ENCODE results near the gene KCTD10. TPM values are rescaled to one million over a fixed set of nuclear protein-coding genes. Genes with fewer than 3 reads are reported as not detected.

Gene KCTD10
- total RNA-seq, 1 donor from 2014 or later = 61.4 TPM

DNA sequence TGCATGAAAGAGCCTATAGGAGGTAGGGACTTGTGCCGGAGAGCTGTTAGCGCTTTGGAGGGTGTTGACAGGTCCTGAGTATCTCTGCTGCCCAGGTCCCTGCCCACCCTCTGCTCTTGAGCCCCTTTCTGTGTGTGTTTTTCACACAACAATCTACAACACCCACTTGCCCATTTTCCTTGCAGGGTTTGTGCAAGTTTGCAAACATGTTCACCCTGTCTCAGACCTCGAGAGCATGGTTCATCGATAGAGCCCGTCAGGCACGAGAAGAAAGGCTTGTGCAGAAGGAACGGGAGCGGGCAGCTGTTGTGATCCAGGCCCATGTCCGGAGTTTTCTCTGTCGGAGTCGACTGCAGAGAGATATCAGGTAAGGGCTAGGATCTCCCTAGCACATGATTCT lies 6.2 kb upstream of the KCTD10 start:
- ATAC-seq = no peak
- H3K36me3 ChIP-seq = peaks cover 56% of the 10 kb centered on the region
- intact Hi-C loops (cut with DNase I) = no loop called here

DNA sequence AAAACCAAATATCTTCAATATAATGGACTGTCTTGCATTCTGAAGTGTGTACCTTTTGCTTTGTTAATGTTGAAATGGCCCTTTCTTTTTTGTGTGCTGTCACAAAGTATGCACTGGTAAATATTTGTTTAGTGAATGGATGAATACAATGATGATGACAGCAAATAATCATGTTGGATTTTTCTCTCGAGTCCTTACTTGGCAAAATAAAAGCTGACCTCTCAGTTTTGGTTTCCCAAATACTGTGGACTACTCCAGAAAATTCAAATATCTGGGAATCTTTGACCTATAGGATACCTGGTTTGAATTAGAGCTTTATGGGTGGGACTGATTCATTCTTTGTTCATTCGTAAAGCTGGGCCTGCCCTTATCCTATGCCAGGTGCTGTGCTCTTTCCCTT lies 5.8 kb upstream of the KCTD10 start:
- no peak for DNase-seq
- H3K27ac ChIP-seq = no peak overlapping the region
- intact Hi-C loops (cut with DNase I) = no loop called here
- H3K4me3 ChIP-seq = no peak overlapping the region
- peaks cover 11% of the 10 kb centered on the region for H3K4me1 ChIP-seq
- peaks cover 52% of the 10 kb centered on the region for H3K36me3 ChIP-seq
- ATAC-seq = no peak
- TF ChIP-seq, protein P1, sequence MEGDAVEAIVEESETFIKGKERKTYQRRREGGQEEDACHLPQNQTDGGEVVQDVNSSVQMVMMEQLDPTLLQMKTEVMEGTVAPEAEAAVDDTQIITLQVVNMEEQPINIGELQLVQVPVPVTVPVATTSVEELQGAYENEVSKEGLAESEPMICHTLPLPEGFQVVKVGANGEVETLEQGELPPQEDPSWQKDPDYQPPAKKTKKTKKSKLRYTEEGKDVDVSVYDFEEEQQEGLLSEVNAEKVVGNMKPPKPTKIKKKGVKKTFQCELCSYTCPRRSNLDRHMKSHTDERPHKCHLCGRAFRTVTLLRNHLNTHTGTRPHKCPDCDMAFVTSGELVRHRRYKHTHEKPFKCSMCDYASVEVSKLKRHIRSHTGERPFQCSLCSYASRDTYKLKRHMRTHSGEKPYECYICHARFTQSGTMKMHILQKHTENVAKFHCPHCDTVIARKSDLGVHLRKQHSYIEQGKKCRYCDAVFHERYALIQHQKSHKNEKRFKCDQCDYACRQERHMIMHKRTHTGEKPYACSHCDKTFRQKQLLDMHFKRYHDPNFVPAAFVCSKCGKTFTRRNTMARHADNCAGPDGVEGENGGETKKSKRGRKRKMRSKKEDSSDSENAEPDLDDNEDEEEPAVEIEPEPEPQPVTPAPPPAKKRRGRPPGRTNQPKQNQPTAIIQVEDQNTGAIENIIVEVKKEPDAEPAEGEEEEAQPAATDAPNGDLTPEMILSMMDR (IDR thresholded peaks at IDR 0.05) = no peak
- H3K9me3 ChIP-seq = no peaks in the 10 kb centered on the region
- H3K27me3 ChIP-seq (ENCODE audit: low read depth) = no peaks in the 10 kb centered on the region

More for the DNA sequence above, 6.2 kb upstream of the KCTD10 start:
- TF ChIP-seq, protein P1 (IDR thresholded peaks at IDR 0.05) = no peak
- Histone ChIP-seq H3K27ac (no peak overlapping the region), H3K27me3 (ENCODE audit: low read depth) (no peaks in the 10 kb centered on the region), H3K4me1 (peaks cover 7% of the 10 kb centered on the region), H3K9me3 (no peaks in the 10 kb centered on the region), H3K4me3 (no peak overlapping the region)
- no peak for DNase-seq

DNA sequence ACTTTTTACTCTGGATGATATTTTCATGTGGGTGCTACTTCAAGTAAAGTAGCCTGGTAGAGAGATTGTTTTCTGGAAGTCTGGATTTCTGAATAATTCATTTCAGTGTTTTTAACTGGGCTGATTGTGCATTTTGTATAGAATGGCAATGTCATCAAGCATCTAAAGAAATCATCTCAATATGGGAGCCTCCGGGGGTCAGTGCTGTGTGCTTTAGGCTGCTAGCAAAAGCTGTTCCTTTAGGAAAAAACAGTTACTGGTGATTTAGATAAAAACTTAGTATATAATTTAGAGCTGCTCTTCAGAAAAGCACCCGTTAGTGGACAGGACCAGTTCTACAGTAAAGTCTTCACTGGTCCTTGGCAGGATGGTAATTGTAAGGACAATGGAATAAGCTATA lies 5.4 kb upstream of the KCTD10 start:
- intact Hi-C loops (cut with DNase I) = no loop called here
- no peaks in the 10 kb centered on the region for H3K9me3 ChIP-seq
- H3K27ac ChIP-seq = no peak overlapping the region
- DNase-seq (no peak), ATAC-seq (no peak)
- TF ChIP-seq, protein P1 (IDR thresholded peaks at IDR 0.05) = no peak
- H3K36me3 ChIP-seq = peaks cover 48% of the 10 kb centered on the region
- no peaks in the 10 kb centered on the region for H3K27me3 ChIP-seq (ENCODE audit: low read depth)
- no peak overlapping the region for H3K4me3 ChIP-seq
- H3K4me1 ChIP-seq = peaks cover 12% of the 10 kb centered on the region

DNA sequence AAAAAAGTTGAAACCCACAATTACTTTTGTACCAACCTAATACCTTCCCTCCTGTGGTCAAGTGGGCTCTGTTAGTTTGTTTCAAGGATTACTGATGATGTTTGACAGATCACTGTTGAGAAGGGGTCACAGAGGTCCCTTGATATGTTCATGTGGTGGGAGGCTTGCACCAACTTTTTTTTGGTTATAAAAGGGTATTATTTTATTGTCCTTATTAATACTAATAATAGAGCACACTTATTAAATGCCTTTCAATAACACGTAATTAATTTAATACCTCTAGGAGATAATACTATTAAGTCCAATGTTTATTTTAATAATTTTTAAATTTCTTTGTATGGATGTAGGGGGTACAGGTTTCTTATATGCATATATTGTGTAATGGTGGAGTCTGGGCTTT lies 4.8 kb upstream of the KCTD10 start:
- H3K27ac ChIP-seq = no peak overlapping the region
- intact Hi-C loops (cut with DNase I) = no loop called here
- ATAC-seq = no peak

DNA sequence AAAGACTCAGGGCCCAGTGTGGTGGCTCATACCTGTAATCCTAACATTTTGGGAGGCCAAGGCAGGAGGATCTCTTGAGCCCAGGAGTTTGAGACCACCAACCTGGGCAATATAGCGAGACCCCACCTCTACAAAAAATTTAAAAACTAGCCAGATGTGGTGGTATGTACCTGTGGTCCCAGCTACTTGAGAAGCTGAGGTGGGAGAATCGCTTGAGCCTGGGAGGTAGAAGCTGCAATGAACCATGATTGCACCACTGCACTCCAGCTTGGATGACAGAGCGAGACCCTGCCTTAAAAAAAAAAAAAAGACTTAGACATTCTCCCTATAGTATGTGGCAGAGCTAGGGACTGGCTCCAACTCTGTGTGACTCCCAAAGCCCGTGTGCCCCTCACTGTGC lies 3.3 kb upstream of the KCTD10 start:
- ATAC-seq (no peak), DNase-seq (no peak)
- intact Hi-C loops (cut with DNase I) = no loop called here
- Histone ChIP-seq H3K27me3 (ENCODE audit: low read depth) (no peaks in the 10 kb centered on the region), H3K36me3 (peaks cover 27% of the 10 kb centered on the region), H3K27ac (no peak overlapping the region), H3K9me3 (no peaks in the 10 kb centered on the region), H3K4me3 (no peak overlapping the region), H3K4me1 (peaks cover 24% of the 10 kb centered on the region)
- TF ChIP-seq, protein P1 (IDR thresholded peaks at IDR 0.05) = no peak

More for the DNA sequence above, 4.8 kb upstream of the KCTD10 start:
- no peak overlapping the region for H3K4me3 ChIP-seq
- H3K4me1 ChIP-seq = peaks cover 12% of the 10 kb centered on the region
- no peaks in the 10 kb centered on the region for H3K9me3 ChIP-seq
- H3K36me3 ChIP-seq = peaks cover 42% of the 10 kb centered on the region
- H3K27me3 ChIP-seq (ENCODE audit: low read depth) = no peaks in the 10 kb centered on the region
- TF ChIP-seq, protein P1 (IDR thresholded peaks at IDR 0.05) = no peak
- DNase-seq = no peak

DNA sequence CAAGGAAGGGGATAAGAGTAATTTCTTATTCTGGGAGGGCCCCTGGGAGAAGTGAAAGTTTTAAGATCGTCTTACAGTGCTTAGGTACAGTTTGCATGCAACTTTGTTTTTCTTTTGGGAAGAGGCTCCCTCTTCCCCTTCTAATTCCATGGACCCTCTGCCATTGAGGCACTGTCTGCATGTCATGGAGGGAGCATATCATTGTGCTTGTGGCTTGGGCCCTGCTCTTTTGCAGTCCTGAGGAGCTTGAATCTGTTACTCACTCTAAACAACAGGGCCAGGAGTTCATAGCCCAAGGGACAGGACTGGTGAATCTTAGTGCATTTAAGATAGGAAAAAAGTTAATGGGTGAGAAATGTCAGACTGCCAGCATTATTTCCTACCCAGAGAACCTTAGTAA lies 2.7 kb upstream of the KCTD10 start:
- ATAC-seq (no peak), DNase-seq (no peak)
- TF ChIP-seq, protein P1 (IDR thresholded peaks at IDR 0.05) = no peak
- Histone ChIP-seq H3K9me3 (no peaks in the 10 kb centered on the region), H3K4me1 (peaks cover 29% of the 10 kb centered on the region), H3K27ac (no peak overlapping the region), H3K27me3 (ENCODE audit: low read depth) (no peaks in the 10 kb centered on the region), H3K4me3 (no peak overlapping the region), H3K36me3 (peaks cover 21% of the 10 kb centered on the region)
- intact Hi-C loops (cut with DNase I) = no loop called here

Measured in lower lobe of right lung (tissue), 2 donors.